GM12878 (cell line): Measurements from ENCODE around the gene LRRC27.

Source experiments
- BACH1 ChIP-seq: fragments of 450-650 bp; IDR thresholded peaks from 2 replicates; pipeline ENCODE4 v1.6.1; 2017; ENCODE audit warnings: mild to moderate bottlenecking, borderline replicate concordance
- CBX3 ChIP-seq: fragments of 200-600 bp; sonication (generic); IDR thresholded peaks from 2 replicates; pipeline ENCODE4 v1.6.1; 2016; ENCODE audit warnings: low read depth, borderline replicate concordance
- CEBPB ChIP-seq, 2 experiments: fragments of 150-350 bp in 1 of 2; IDR thresholded peaks; 2 replicates each; pipeline ENCODE4 v1.6.1; 2012 to 2014; ENCODE audit warnings: low read depth in 2 of 2, low read length in 2 of 2, borderline replicate concordance in 1 of 2, inconsistent platforms in 1 of 2
- CTCF ChIP-seq, 3 experiments: IDR thresholded peaks in 2 of 3; conservative IDR thresholded peaks in 1 of 3; 2 replicates each; pipeline ENCODE4 v1.5.1; 2011; ENCODE audit warnings: low read depth in 3 of 3, low read length in 3 of 3, mild to moderate bottlenecking in 3 of 3, control low read depth in 2 of 3, moderate library complexity in 2 of 3, inconsistent platforms in 1 of 3, mixed read lengths in 1 of 3; ENCODE audit not compliant: control insufficient read depth in 2 of 3, insufficient read depth in 1 of 3; ENCODE audit errors: extremely low read depth in 1 of 3
- EZH2 ChIP-seq: IDR thresholded peaks from 2 replicates; pipeline ENCODE4 v1.6.1; 2012; ENCODE audit warnings: low read depth, mild to moderate bottlenecking, control low read depth, inconsistent platforms, low read length, borderline replicate concordance; ENCODE audit not compliant: control insufficient read depth
- NFYA ChIP-seq: IDR thresholded peaks from 2 replicates; pipeline ENCODE4 v1.6.1; 2011; ENCODE audit warnings: low read depth, mild to moderate bottlenecking, low read length, improper control_type of control experiment, borderline replicate concordance
- POLR2A ChIP-seq: IDR thresholded peaks from 2 replicates; pipeline ENCODE4 v1.6.1; 2011; ENCODE audit warnings: low read depth, mild to moderate bottlenecking, low read length
- RBBP5 ChIP-seq: fragments of 200-600 bp; sonication (generic); conservative IDR thresholded peaks from 2 replicates; pipeline ENCODE4 v1.6.1; 2016
- REST ChIP-seq: IDR thresholded peaks from 2 replicates; pipeline ENCODE4 v1.6.1; 2012; ENCODE audit warnings: mild to moderate bottlenecking, low read depth, low read length
- WRNIP1 ChIP-seq: IDR thresholded peaks from 2 replicates; pipeline ENCODE4 v1.6.1; 2011; ENCODE audit warnings: low read depth, low read length, improper control_type of control experiment, borderline replicate concordance
- YY1 ChIP-seq: IDR thresholded peaks from 2 replicates; pipeline ENCODE4 v1.6.1; 2011; ENCODE audit warnings: low read depth, mild to moderate bottlenecking, low read length
- ZBTB33 ChIP-seq: fragments of 450-650 bp; IDR thresholded peaks from 2 replicates; pipeline ENCODE4 v1.6.1; 2017; ENCODE audit warnings: mild to moderate bottlenecking

- TF ChIP-seq NFYA (no peak), EZH2 (no peak), BACH1 (no peak), REST (no peak), CEBPB (IDR thresholded peaks at IDR 0.05; ENCODE audit: borderline replicate concordance in 1 of 2, low read depth in 2 of 2, low read length in 2 of 2) (no peak), RBBP5 (no peak), YY1 (no peak), POLR2A (no peak), CBX3 (no peak), WRNIP1 (no peak), CTCF (IDR thresholded peaks at IDR 0.05 in 2 of 3, conservative IDR thresholded peaks at IDR 0.05 in 1 of 3; ENCODE audit: control insufficient read depth in 2 of 3, extremely low read depth in 1 of 3, insufficient read depth in 1 of 3, low read depth in 3 of 3, low read length in 3 of 3) (no peak), ZBTB33 (no peak)
Observed at GRCh38 chr10:132297526-132297925, 34.5 kb upstream of the LRRC27 start.
